Measurements from ENCODE around the gene DMD.

- TF ChIP-seq, protein P1, sequence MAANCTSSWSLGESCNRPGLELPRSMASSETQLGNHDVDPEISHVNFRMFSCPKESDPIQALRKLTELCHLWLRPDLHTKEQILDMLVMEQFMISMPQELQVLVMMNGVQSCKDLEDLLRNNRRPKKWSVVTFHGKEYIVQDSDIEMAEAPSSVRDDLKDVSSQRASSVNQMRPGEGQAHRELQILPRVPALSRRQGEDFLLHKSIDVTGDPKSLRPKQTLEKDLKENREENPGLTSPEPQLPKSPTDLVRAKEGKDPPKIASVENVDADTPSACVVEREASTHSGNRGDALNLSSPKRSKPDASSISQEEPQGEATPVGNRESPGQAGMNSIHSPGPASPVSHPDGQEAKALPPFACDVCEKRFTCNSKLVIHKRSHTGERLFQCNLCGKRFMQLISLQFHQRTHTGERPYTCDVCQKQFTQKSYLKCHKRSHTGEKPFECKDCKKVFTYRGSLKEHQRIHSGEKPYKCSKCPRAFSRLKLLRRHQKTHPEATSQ (CRISPR knock-in tag; IDR thresholded peaks at IDR 0.05; ENCODE audit: borderline replicate concordance): no peak
- no peak for TF ChIP-seq SRSF1 (optimal IDR thresholded peaks at IDR 0.05; ENCODE audit: low read depth, low read length)
- no peak for TF ChIP-seq CTCF (CRISPR knock-in tag; IDR thresholded peaks at IDR 0.05)
- no peak for TF ChIP-seq POLR2A (IDR thresholded peaks at IDR 0.05; ENCODE audit: insufficient read depth in 1 of 2, low read depth in 2 of 2, low read length in 2 of 2)
Observed at GRCh38 chrX:31251336-31251735, 1960.0 kb downstream of the DMD start.

All from HepG2 (cell line).